Hindlimb muscle (tissue), 1 donor: ENCODE measurements around the gene VWA7. TPM values are rescaled to one million over a fixed set of nuclear protein-coding genes. Genes with fewer than 3 reads are reported as not detected.
"Not testable (repeated sequence)": the region's sequence is repeated elsewhere in the genome, so short reads cannot be mapped to it uniquely, and the experiment has no call there.

Experiments used
- DNase-seq: peaks from one replicate; pipeline ENCODE4 v3.0.0-alpha.2; 2013
- polyA plus RNA-seq: library from polyadenylated mRNA; unstranded; fragments of 120-200 nt; gene quantifications from one replicate; pipeline ENCODE4 v1.2.1, GENCODE V29; 2013; ENCODE audit not compliant: insufficient read length

The VWA7 gene
- polyA plus RNA-seq, 1 donor, result 2.5 TPM

DNA sequence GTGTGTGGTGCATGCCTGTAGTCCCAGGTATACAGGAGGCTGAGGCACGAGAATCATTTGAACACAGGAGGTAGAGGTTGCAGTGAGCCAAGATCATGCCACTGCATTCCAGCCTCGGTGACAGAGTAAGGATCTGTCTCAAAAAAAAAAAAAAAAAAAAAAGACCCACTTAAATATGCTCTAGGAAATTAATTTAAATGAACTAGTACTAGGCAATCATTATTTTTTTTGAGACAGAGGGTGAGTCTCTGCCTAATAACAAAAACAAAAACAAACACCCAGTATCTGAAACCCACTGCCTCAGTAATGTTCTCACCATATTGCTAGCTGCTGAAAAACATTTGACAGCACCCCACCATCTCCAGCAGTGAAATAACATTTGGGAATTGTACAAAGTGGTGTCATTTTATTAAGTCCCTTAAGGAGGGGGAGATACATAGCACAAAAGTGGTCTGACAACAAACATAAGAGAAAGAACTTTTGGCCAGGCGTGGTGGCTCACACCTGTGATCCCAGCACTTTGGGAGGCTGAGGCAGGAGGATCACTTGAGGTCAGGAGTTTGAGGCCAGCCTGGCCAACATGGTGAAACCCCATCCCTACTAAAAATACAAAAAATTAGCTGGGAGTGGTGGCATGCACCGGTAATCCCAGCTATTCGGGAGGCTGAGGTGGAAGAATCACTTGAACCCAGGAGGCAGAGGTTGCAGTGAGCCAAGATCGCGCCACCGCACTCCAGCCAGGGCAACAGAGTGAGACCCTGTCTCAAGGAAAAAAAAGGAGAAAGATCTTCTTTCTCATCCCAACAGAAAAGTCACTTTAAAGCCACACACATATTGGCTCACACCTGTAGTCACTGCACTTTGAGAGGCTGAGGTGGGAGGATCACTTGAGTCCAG is 24.2 kb upstream of the VWA7 start:
- not testable (repeated sequence) for DNase-seq

DNA sequence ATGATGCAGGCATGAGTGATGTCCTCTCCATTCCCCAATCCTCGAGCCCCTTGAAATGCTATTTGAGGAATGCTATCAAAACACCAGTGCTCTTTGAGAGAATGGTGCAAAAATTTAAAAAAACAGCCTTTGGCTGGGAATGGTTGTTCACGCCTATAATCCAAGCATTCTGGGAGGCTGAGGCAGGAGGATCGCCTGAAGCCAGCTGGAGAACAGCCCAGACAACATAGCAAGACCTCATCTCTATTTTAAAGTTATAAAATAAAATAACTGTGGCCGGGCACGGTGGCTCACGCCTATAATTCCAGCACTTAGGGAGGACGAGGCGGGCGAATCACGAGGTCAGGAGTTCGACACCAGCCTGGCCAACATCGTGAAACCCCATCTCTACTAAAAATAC is 22.7 kb upstream of the VWA7 start:
- DNase-seq, result peak; percentile 34

DNA sequence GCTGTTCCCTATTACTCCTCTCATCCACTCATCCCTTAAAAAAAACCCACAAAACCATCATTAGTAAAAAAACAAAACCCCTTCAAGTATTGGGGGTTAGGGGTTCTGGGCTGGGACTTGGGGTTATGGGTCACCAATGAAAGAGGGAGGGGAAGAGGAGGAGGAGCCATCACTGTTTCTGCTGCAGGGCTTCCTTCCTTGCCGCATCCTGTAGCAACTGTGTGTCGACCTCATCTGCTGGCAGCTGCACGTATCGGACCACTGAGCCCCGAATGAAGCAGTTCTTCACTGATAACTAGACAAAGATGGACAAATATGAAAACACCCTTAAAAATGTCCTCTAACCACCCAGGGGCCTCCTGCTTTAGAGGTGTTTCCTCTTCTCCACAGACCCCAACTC is 20.5 kb upstream of the VWA7 start:
- no peak for DNase-seq

DNA sequence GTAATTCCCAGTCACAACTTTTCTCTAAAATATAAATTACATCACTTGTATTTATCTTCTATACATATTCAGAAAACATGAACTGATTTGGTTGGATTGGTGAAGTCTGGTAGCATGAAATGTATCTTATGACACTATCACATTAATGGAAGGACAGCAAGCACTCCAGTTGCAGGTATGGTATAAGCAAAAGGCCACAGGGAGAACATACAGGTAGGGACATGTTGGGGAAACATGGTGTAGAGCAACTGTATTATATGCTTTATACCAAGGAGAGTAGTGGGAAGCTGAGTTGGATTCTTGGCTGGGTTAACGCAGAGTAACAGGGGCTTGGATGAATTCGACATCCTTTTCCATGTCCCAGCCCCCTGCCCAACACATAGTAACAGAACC is 19.9 kb upstream of the VWA7 start:
- no peak for DNase-seq

DNA sequence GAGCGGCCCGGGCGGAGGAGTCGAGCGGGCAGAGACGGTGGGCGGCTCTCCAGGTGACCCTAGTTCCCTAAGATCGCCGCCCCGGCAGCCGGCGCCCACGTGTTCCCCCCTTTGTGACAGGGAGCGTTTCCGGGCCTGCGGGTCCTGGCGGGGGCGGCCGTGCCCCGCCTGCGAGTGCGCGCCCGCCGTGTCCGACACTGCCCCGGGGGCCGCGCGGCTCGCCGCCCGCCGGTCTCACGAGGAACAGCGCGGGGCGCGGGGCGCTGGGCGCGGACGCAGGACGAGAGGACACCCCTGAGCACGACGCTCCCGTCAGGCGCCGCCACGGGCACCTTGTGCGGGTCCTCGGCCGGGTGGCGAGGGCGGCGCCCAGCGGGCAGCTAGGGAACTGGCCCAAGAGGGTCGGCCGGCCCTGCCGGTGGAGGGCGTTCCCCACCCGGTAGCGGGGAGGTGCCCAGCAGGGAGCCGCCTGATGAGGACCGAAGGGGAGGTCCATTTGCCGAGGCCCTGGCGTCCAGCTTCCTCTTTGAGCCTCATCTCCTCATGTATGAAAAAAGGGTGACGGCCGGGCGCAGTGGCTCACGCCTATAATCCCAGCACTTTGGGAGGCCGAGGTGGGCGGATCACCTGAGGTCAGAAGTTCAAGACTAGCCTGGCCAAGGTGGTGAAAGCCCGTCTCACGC is 18.6 kb upstream of the VWA7 start, which contains the start of gene VARS1:
VARS1 (minus strand) TSS at position 137 of the 683 bp plus-strand sequence. CDS start 535 bp downstream, outside the sequence.
- peak; percentile 89 for DNase-seq

DNA sequence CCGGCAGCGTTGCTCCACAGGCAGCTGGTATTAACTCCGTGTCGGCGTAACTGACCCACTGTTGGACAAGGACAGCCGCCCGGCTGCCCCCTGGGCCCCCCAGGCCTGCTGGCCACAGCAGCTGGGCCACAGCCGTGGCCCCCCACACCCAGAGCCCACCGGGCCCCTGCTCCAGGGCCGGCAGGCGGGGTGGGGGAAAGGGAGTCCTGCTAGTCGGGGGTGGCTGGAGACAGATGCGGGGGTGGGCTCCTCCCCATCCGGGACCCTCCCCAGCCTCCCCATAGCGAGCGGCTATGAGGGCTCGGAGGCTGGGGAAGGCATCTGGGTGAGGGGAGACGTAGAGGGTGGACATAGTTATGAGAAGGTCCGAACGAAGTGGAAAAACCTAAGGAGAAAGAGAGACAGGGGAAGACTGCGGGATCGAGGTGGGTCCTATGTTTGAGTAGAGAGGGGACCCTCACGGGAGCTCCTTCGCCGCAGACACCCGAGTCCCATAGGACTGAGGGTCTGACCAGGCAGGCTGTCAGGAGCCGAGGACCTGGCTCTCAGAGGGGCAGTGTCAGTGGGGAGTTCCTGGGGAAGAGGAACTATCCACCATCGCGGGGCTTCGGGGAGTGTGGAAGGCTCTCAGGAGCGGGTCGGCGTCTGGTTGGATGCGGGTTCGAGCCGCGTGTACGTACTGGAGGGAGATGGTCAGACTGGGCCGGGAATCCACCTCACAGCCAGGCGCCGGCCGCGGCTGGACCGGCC is 17.9 kb upstream of the VWA7 start:
- DNase-seq, result no peak

DNA sequence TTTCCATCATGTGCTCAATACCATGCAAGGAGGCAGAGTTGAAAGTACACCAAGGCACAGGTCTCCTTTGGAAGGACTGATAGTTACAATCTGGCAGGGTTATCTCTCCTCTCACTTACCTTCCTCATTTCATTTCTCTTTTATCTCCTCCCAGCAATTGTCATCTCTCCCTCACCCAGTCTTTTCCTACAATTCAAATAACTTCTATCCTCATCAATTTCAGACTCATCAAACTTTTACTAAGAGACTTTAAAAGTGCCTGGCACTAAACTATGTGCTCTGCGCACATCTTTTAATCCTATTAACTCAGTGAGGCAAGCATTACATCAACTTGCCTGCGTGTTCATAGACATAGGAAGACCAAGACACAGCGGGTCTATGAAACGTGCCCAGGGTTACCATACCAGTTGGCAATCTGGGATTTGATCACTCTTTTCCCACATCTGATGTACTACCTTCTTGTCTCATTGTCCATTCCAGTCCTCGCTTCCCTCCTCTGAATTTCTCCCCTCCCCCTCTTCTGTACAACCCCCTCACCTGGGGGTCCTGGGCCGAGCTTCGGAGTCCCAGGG is 17.3 kb upstream of the VWA7 start:
- no peak for DNase-seq

DNA sequence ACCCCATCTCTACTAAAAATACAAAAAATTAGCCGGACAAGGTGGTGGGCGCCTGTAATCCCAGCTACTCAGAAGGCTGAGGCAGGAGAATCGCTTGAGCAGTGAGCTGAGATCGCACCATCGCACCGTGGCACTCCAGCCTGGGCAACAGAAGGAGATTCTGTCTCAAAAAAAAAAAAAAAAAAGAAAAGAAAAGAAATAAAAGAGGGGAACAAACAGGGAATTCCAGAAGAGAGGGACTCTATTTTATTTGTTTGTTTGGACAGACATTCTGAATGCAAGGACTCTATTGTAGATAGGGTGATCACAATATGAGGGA is 16.8 kb upstream of the VWA7 start:
- DNase-seq, result not testable (repeated sequence)

DNA sequence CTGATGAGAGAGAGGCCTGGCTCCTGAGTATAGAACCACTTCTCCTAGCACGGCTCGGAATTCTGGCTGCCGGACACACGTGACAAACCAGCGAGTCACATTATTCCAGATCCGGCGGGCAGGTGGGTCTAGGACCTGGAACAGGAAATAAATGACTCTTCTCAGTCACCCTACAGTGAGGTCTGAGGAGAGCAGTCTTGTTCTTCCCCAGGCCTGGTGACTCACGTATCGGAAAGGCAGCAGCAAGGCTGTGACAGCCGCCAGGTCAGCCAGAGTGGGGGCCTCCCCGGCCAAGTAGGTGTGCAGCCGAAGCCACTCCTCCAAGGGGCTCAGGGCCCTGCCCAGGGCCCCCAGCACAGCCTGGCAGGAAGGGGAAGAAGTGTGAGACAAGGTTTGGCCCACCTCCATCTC is 15.6 kb upstream of the VWA7 start:
- no peak for DNase-seq

DNA sequence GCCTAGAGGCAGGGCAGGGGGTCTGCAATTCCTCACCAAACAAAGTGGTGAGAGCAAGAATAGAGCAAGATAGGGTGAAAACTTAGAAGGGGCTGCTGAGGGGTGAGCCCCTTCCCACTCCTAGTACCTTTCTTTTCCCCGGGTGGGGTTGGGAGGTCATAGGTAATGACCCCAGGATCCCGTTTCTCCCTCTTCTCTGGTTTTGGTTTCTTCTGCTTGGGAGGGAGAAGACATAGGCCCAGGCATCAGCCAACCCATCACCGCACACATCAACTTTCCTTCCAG is 14.9 kb upstream of the VWA7 start:
- no peak for DNase-seq

DNA sequence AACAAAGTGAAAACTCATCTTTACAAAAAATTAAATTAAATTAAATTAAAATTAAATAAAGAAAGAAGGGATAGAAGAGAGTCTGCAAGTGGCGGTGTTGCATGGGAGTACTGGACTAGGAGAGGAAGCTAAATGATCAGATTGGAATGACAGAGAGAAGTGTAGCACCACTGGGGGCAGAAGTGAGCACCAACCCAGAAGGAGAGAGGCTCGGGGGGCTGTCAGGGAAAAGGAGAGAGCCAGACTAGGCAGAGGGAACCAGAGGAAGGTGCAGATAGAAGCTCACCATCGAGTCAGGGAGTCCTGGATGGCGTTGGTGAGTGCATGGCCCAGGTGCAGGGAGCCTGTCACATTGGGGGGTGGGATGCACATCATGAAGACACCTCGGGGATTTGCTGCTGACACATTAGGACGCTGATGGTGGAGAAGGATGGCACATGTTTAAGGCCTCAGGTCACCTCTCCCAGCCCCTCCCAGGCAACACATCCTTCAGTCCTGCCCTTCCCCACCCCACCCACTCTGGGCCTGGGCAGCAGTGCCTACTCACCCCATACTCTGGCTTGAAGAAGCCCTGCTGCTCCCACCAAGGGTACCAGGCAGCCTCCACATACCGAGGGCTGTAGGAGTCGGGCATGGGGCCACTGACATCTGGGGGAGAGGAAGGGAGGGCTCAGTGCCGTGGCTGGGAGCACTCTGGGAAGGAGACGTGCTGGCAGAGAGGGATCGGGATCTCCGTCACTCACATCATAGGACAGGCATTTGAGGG is 14.4 kb upstream of the VWA7 start:
- no peak for DNase-seq

DNA sequence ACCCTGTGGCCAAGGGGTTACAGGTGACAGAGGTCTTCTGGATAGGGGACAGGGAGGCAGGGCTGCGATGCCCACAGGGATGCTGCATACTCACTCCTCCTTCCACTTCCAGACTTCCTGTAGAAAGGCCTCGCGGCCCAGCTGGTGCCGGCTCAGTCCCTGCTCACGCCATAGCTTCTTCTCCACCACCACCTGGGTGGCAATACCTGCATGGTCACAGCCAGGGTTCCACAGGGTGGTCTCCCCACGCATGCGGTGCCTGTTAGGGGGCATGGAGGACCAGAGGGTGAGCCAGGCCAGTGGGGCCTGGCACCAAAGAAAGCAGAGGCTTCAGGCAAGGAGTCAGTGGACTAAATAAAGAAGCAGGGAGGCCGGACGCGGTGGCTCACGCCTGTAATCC is 8.3 kb upstream of the VWA7 start:
- DNase-seq, result no peak

DNA sequence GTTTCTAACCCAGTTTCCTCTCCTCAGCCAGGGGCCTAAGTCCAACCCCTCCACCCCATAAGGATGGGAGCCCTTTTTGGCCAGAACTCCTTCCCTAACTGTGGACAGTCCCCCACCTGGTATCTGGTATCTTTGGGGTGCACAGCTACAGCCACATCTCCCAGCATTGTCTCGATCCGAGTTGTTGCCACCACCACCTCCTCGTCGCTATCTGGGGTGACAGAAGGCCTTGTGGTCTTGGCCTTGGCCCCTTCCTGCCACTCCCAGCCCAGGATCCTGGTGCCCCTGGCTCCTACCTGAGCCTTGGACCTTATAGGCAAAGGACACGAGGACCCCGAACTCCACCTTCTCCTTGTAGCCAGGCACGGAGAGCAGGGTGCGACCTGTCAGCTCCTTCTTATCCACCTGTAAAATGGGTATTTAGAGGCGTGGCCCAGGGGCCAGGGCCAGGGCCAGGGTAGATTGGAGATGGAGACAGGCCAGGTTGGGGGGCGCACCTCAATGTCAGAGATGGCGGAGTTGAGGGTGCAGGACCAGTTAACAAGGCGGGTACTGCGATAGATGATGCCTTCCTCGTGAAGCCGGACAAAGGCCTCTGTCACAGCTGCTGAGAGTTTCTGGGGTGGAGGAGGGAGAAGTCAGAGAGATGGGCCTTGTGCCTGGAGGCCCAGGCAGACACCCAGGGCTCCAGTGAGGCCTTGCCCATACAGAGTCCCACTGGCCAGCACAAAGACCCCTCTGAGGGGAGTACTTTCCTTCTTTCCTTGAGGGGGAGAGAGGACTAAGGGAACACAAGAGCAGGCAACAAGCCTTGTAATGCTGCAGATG is 7.2 kb upstream of the VWA7 start:
- DNase-seq, result no peak

DNA sequence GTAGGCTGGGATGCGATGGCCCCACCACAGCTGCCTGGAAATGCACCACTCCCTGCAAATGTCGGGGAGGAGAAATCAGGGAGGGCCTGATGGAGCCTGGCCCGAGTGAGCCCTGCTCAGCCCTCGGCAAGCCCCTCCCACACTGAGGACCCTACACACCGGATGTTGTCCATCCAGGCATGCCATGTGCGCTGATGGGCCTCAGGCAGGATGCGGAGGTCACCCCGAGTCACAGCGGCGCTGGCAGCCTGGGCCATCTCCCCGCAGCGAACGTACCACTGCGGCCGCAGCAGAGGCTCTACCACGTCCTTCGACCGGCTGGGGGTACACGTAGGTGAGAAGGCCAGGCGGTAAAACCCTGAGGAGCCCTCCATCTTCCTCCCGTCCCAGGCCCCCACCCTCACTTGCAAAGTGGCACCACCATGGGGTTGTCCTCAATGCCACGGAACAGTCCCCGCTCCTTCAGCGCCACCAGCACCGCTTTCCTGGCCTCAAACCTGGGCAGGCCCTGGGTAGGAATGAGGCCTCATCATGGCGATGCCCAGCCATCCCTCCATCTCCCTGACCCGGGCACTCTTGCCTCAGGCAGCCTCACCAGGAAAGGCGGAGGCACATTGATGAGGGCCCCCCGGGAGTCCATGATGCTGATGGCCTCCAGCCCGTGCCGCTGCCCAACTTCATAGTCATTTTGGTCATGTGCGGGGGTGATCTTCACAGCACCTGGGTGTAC is 5.2 kb upstream of the VWA7 start:
- no peak for DNase-seq

DNA sequence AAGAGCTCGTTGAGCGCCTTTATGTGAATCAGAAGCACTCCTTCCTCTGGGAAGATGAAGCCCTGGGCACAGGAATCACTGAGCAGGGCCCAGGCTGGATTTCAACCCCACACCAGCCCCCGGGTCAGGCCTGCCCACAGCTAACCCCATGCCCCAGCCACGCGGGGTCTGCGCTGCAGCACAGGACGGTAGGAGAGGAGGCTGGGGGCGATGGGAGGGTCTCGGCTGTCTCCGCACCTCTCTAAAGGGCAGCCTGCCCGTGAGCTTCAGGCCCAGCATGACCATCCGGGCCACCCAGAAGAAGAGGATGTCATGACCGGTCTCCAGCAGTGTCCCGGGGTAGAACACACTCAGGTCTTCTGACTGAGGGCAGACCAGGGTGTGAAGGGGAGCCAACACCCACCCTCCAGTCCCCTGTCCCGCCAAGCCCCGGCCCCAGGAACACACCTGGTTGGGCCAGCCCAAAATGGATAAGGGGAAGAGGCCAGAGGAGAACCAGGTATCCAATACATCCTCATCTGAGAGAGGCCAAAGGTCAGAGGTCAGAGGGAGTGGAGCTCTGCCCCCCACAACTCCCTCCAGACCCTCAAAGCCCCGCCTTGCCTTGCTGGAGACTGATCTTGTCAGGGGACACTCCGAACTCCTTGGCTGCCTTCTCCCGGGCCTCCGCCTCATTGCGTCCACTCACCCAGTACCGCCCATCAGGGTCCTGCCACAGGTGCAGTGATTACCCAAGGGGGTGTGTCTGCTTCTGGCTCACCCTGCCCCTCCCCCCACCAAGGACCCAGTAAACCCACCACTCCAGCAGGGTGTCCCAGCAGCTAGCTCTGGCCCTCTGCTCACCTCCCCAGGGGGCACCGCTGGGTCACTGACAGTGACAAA is 4.4 kb upstream of the VWA7 start:
- DNase-seq, result no peak

DNA sequence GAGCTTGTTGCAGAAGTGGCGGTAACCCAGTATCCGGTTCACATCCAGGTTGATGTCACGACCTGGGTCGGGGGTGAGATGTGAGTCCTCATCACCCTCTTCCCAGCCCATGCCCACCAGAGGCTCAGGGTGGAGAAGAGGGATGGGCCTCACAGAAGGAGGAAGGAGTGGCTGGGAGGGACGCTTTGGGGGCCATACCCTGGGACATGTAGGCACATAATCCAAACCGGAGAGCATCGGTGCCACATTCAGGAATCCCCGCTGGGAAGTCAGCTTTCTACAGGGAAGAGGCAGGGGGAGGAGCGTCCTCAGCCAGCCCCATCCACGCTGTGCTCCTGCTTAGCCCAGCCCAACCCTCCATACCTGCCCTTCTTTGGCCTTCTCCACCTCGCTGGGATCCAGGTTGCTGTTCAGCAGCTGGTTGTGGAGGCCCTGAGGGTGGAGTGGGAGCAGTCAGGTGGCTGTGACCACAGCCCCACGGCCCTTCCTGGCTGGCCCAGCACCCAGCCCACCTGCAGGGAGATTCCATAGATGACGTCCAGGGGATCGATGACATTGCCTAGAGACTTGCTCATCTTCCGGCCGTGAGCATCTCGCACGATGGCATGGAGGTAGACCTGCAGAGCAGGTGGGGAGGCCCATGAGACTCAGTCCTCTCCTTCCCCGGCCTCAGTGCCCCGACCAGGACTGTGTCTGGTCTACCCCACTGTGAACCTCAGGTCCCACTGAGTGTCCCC is 3.5 kb upstream of the VWA7 start:
- no peak for DNase-seq

DNA sequence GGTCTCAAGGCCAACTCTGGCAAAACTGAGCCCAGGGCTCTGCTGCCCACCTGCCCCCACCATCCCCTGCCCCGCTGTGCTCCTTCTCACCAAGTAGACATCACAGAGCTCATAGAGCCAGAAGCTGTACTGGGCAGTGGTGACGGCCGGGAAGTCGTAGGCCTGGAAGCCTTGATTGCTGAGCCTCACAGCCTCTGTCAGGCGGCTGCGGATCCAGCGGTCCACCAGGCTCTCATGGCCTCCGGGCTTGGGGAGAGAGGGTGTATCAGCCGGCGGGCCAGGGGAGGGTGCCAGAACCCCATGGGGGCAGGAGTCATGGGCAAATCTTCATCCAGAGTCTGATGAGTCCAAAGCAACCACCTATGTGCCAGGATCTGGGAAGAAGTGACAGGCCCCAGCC is 2.8 kb upstream of the VWA7 start:
- DNase-seq, result no peak

DNA sequence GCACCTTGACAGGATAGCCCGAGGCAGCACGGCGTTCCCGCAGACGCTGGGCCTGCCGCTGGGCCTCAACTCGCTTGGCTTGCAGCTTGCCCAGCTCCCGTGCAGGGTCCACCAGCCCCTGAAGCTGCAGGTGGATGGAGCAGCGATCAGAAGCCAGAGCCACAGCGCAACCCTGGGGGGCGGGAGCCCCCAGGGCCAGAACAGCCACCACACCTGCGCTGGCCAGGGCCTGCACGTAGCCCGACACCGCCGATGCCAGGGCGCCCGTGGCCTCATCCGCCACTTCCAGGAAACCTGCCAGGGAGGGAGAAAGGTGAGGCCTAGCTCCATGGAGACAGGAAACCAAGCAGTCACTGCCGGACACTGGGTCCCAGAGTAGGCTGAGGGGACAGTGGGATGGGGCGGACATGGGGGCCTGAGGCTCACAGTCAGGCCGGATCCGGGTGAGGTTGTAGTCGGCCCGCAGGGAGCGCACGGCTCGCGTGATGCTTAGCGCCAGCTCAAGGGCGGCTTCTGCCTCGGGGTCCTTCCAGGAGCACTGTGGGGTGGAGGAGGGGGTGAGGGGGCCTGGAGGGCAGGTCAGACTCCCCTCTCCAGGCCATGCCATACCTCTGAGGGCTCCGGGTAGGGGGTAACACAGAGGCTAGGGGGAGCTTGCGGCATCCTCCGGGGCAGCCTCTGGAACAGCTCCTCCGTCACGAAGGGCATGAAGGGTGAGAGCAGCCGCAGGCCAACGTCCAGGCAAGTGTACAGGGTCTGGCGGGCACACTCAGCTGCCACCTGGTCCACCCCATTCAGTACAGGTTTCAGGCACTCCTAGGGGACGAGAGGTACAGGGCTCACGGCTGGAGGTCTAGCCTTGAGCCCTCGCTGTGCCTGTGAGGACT is 2.1 kb upstream of the VWA7 start:
- no peak for DNase-seq
